ENCODE data around the gene PGM5.

GRCh38 chr9:68437785-68438184 is 81.4 kb downstream of the PGM5 start:
- TF ChIP-seq CTCF (conservative IDR thresholded peaks at IDR 0.05; ENCODE audit: low read depth, low read length) (no peak), MXI1 (IDR thresholded peaks at IDR 0.05; ENCODE audit: borderline replicate concordance, low read depth, low read length) (no peak), CEBPB (IDR thresholded peaks at IDR 0.05; ENCODE audit: low read depth, low read length) (no peak), MAZ (IDR thresholded peaks at IDR 0.05; ENCODE audit: borderline replicate concordance, low read depth, low read length) (no peak), RFX5 (IDR thresholded peaks at IDR 0.05; ENCODE audit: low read depth, low read length) (no peak), CHD1 (IDR thresholded peaks at IDR 0.05; ENCODE audit: low read depth, low read length) (no peak), POLR2A (IDR thresholded peaks at IDR 0.05; ENCODE audit: low read depth, low read length) (no peak)
